K562 (cell line): ENCODE data around the gene KITLG. TPM values are rescaled to one million over a fixed set of nuclear protein-coding genes. Genes with fewer than 3 reads are reported as not detected.

Experiments
- ATAC-seq: fragments of 200-7000 bp; cut with Tn5 transposase; 3 replicates; pipeline ENCODE4 v1.9.1; 2020; ENCODE audit warnings: moderate library complexity
- BruUV-seq: library from RNA; stranded (reverse); fragments of 400-500 nt; replicated peaks from 2 replicates; lab custom pipeline; 2021; lab: Mats Ljungman, UMichigan
- CTCF ChIA-PET: fragments of 300-600 bp; formaldehyde crosslinking; extraction: SDS; loops from one replicate; lab custom pipeline; 2021; ENCODE audit warnings: low intra/inter-chr PET ratio; lab: Yijun Ruan, JAX
- POLR2A ChIA-PET: fragments of 300-600, 350-650 bp; sonication (Branson Sonifier 250); formaldehyde crosslinking; extraction: SDS; loops from one replicate; lab custom pipeline; 2021; ENCODE audit warnings: antibody characterized with exemption, inconsistent platforms; lab: Yijun Ruan, JAX
- DNase-seq, 4 experiments: peaks; one replicate each; pipeline versions ENCODE4 v3.0.0 to v3.0.0-alpha.2; 2011 to 2018; ENCODE audit warnings: low spot score in 3 of 4, mixed read lengths in 3 of 4; ENCODE audit errors: extremely low read depth in 1 of 4
- FAIRE-seq: peaks from 2 replicates; lab custom pipeline; 2011; peaks lifted over from hg19 to GRCh38; lab: Jason Lieb, UNC
- H2AFZ ChIP-seq: 2 replicates; pipeline ENCODE4 v1.6.0; 2011; ENCODE audit warnings: low read depth, low read length, control low read depth, inconsistent platforms
- H3K27ac ChIP-seq: fragments of 200-600 bp; 3 replicates; pipeline ENCODE4 v1.8.0; 2011; ENCODE audit warnings: low read depth, mild to moderate bottlenecking, control low read depth, inconsistent platforms, low read length, moderate library complexity, mixed read lengths; ENCODE audit errors: extremely low read depth
- H3K27me3 ChIP-seq, 2 experiments: fragments of 300-600 bp in 1 of 2; 2 replicates in 1 of 2; 3 replicates in 1 of 2; pipeline versions ENCODE4 v1.6.0 to v1.8.0; 2011; ENCODE audit warnings: inconsistent platforms in 2 of 2, low read length in 2 of 2, mild to moderate bottlenecking in 1 of 2, mixed read lengths in 1 of 2, moderate library complexity in 1 of 2; ENCODE audit not compliant: control insufficient read depth in 2 of 2, insufficient read depth in 2 of 2
- H3K36me3 ChIP-seq: fragments of 300-600 bp; 3 replicates; pipeline ENCODE4 v1.8.0; 2011; ENCODE audit warnings: mild to moderate bottlenecking, low read length, inconsistent platforms; ENCODE audit not compliant: control insufficient read depth, insufficient read depth
- H3K4me1 ChIP-seq, 2 experiments: fragments of 200-600 bp in 1 of 2; replicated peaks in 1 of 2; 2 replicates in 1 of 2; 3 replicates in 1 of 2; pipeline versions ENCODE4 v1.5.1 to v1.8.0; 2011; ENCODE audit warnings: inconsistent platforms in 2 of 2, low read length in 2 of 2, mild to moderate bottlenecking in 1 of 2, mixed read lengths in 1 of 2, moderate library complexity in 1 of 2; ENCODE audit not compliant: control insufficient read depth in 2 of 2, insufficient read depth in 2 of 2
- H3K4me2 ChIP-seq: 2 replicates; pipeline ENCODE4 v1.6.1; 2011; ENCODE audit warnings: low read length, control low read depth, inconsistent platforms, mixed read lengths; ENCODE audit not compliant: insufficient read depth
- H3K4me3 ChIP-seq: fragments of 200-600 bp; sonication (generic), shearing (Covaris generic); 2 replicates; pipeline ENCODE4 v1.5.1; 2016; ENCODE audit warnings: control low read depth, inconsistent platforms
- H3K79me2 ChIP-seq: fragments of 200-600 bp; 3 replicates; pipeline ENCODE4 v1.8.0; 2011; ENCODE audit warnings: low read length, inconsistent platforms; ENCODE audit not compliant: control insufficient read depth, insufficient read depth
- H3K9ac ChIP-seq, 2 experiments: 2 replicates each; pipeline versions ENCODE4 v1.6.0 to v1.6.1; 2011; ENCODE audit warnings: low read depth in 2 of 2, low read length in 2 of 2, control low read depth in 1 of 2, inconsistent platforms in 1 of 2, mild to moderate bottlenecking in 1 of 2, mixed read lengths in 1 of 2; ENCODE audit not compliant: insufficient read depth in 1 of 2
- H3K9me1 ChIP-seq: one replicate; pipeline ENCODE4 v1.6.0; 2011; ENCODE audit warnings: inconsistent platforms, mild to moderate bottlenecking, low read length, moderate library complexity; ENCODE audit not compliant: control insufficient read depth, insufficient read depth
- H3K9me3 ChIP-seq: replicated peaks from 2 replicates; pipeline ENCODE4 v1.5.1; 2011; ENCODE audit warnings: low read depth, low read length, inconsistent platforms; ENCODE audit not compliant: control insufficient read depth, insufficient read depth
- H4K20me1 ChIP-seq: replicated peaks from 2 replicates; pipeline ENCODE4 v1.6.1; 2011; ENCODE audit warnings: low read length, inconsistent platforms, mixed read lengths; ENCODE audit not compliant: control insufficient read depth, insufficient read depth
- CHD1 ChIP-seq: fragments of 200-600 bp; sonication (generic); IDR thresholded peaks from one replicate; pipeline ENCODE4 v1.6.1; 2012; ENCODE audit warnings: mild to moderate bottlenecking, moderate library complexity, low read length, inconsistent platforms
- EGR1 ChIP-seq: fragments of 450-650 bp; conservative IDR thresholded peaks from 2 replicates; pipeline ENCODE4 v1.6.1; 2017; ENCODE audit warnings: mild to moderate bottlenecking
- HDAC1 ChIP-seq, 2 experiments: fragments of 450-650 bp; IDR thresholded peaks; 2 replicates each; pipeline ENCODE4 v1.6.1; 2016 to 2017; ENCODE audit warnings: inconsistent platforms in 1 of 2, mild to moderate bottlenecking in 1 of 2, moderate library complexity in 1 of 2
- MBD2 ChIP-seq: sonication (generic); IDR thresholded peaks from 2 replicates; pipeline ENCODE4 v1.6.1; 2016; ENCODE audit warnings: low read depth, borderline replicate concordance
- RBM17 ChIP-seq: fragments of 200-400 bp; formaldehyde crosslinking; IDR thresholded peaks from 2 replicates; pipeline ENCODE4 v1.6.1; 2017; ENCODE audit warnings: low read depth, mild to moderate bottlenecking, low read length, borderline replicate concordance
- RFX5 ChIP-seq: IDR thresholded peaks from 2 replicates; pipeline ENCODE4 v1.6.1; 2011; ENCODE audit warnings: low read depth, mild to moderate bottlenecking, improper control_type of control experiment, low read length
- SIN3B ChIP-seq: fragments of 450-650 bp; IDR thresholded peaks from 2 replicates; pipeline ENCODE4 v1.6.1; 2017; ENCODE audit warnings: low read depth, mild to moderate bottlenecking, moderate library complexity
- SMC3 ChIP-seq: conservative IDR thresholded peaks from 2 replicates; pipeline ENCODE4 v1.6.1; 2011; ENCODE audit warnings: low read depth, low read length, improper control_type of control experiment; ENCODE audit not compliant: insufficient read depth
- TCF7L2 ChIP-seq: fragments of 150-350 bp; IDR thresholded peaks from 2 replicates; pipeline ENCODE4 v1.6.1; 2016; ENCODE audit warnings: low read depth, mild to moderate bottlenecking, low read length, moderate library complexity
- ZKSCAN8 ChIP-seq: fragments of 200-800 bp; sonication (Bioruptor generic); IDR thresholded peaks from 2 replicates; pipeline ENCODE4 v1.6.1; 2016; ENCODE audit warnings: missing genetic modification characterization, missing compliant biosample characterization
- ZNF217 ChIP-seq: sonication (generic); formaldehyde crosslinking; IDR thresholded peaks from 2 replicates; pipeline ENCODE4 v1.8.0; 2022; ENCODE audit warnings: mild to moderate bottlenecking, missing genetic modification reagents
- ZNF311 ChIP-seq: fragments of 250-450 bp; sonication (Bioruptor Pico); IDR thresholded peaks from 2 replicates; pipeline ENCODE4 v1.4.0; 2020; ENCODE audit warnings: mild to moderate bottlenecking, moderate library complexity
- ZNF41 ChIP-seq: fragments of 250-450 bp; sonication (Bioruptor Pico); conservative IDR thresholded peaks from 2 replicates; pipeline ENCODE4 v1.4.0; 2020; ENCODE audit warnings: mild to moderate bottlenecking
- ZNF695 ChIP-seq: fragments of 450-650 bp; formaldehyde crosslinking; IDR thresholded peaks from 2 replicates; pipeline ENCODE4 v1.4.0; 2020; ENCODE audit warnings: mild to moderate bottlenecking, moderate library complexity
- WGBS: fragments of 100-300 bp; shearing (Covaris generic); methylation state at CpG from one replicate; pipeline ENCODE4 v1.1.6; 2016; ENCODE audit warnings: low coverage, mixed read lengths; ENCODE audit not compliant: insufficient coverage; ENCODE audit errors: missing lambda C conversion rate; 5-methylcytosine and 5-hydroxymethylcytosine counted together
- in situ Hi-C: fragments of 300-500 bp; cut with MboI; formaldehyde crosslinking; loops from 4 replicates; pipeline ENCODE4 v1.15.0; 2018; ENCODE audit warnings: inconsistent platforms, mixed read lengths
- intact Hi-C: fragments of 100-400 bp; cut with micrococcal nuclease; formaldehyde crosslinking; loops from 2 replicates; pipeline ENCODE4 v1.14.2; 2022
- polyA plus RNA-seq, 8 experiments: library from polyadenylated mRNA; depleted of rRNA in 4 of 8; stranded (reverse) in 5 of 8; unstranded in 3 of 8; fragments of >200 nt; fragmentation: Nextera tagmentation in 2 of 8; fragmentation: Illumina TruSeq in 1 of 8; extraction: Ambion mirVana in 2 of 8; extraction: Trizol in 1 of 8; gene quantifications; 2 replicates each; pipeline versions ENCODE4 v1.2.1 to v1.2.3, GENCODE V29; 2011 to 2014; ENCODE audit warnings: inconsistent platforms in 1 of 8, missing spikeins in 1 of 8
- total RNA-seq, 7 experiments: library from RNA; depleted of rRNA in 6 of 7; stranded (reverse); fragments of >200 nt in 6 of 7; fragmentation: Illumina TruSeq in 2 of 7; extraction: Trizol in 2 of 7; gene quantifications; 2 replicates each; pipeline versions ENCODE4 v1.2.1 to v1.2.3, GENCODE V29; 2011 to 2021; ENCODE audit warnings: low replicate concordance in 1 of 7
- TF ChIP-seq, protein P1 (sequence below): fragments of 450-650 bp; IDR thresholded peaks from 2 replicates; pipeline ENCODE4 v1.6.1; 2016; ENCODE audit warnings: missing biosample characterization, missing genetic modification characterization
- TF ChIP-seq, protein P2 (sequence below): sonication (generic); formaldehyde crosslinking; IDR thresholded peaks from 2 replicates; pipeline ENCODE4 v1.8.0; 2022; ENCODE audit warnings: mild to moderate bottlenecking, missing genetic modification reagents
- TF ChIP-seq, protein P3 (sequence below): sonication (generic); formaldehyde crosslinking; IDR thresholded peaks from 2 replicates; pipeline ENCODE4 v1.8.0; 2022; ENCODE audit warnings: mild to moderate bottlenecking, missing genetic modification reagents
- TF ChIP-seq, protein P4 (sequence below): fragments of 250-450 bp; sonication (Bioruptor Pico); IDR thresholded peaks from 2 replicates; pipeline ENCODE4 v1.8.0; 2021; ENCODE audit warnings: borderline replicate concordance, mild to moderate bottlenecking, moderate library complexity; ENCODE audit not compliant: poor library complexity, severe bottlenecking

KITLG gene
- total and polyA plus RNA-seq, 9 of the 15 experiments (the other 6 are each of a cell fraction or from before 2014, with no cell fraction given) = 0.04 to 0.09 (median 0.04) TPM; not detected in 6

DNA sequence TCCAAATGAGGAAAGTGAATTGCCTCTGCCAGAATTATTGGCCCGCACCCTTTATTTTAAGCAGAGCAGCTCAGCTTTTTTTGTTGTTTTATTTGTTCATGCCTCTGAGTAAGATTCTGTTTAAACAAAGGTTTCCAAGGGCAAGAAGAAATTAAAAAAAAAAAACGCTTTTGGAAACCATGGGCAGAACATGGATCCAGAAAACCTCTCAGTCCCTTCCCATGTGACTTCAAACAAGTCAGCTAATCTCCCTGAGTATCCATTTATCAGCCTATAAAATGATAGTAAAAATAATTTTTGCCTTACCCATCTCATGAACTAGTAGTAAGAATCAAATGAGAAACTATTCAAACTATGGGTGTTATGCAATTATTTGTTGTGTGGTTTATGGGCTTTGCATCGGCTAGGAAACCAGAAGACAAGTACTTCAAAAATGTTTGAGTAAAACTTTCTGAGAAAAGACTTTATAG, 27.6 kb downstream of the KITLG start:
- H3K27ac ChIP-seq = no peak overlapping the region
- BruUV-seq = no TSS peak
- intact Hi-C loops = no loop called here
- no peak overlapping the region for H3K4me2 ChIP-seq
- no peaks in the 10 kb centered on the region for H3K27me3 ChIP-seq
- WGBS = 0% methylated on average over 3 of the region's 3 CpGs
- in situ Hi-C loops = no loop called here
- no peak for DNase-seq
- TF ChIP-seq ZNF41 (no peak), SIN3B (no peak), HDAC1 (IDR thresholded peaks at IDR 0.05) (no peak), TCF7L2 (no peak), RFX5 (no peak), ZNF217 (no peak), CHD1 (no peak), SMC3 (no peak), ZNF695 (CRISPR knock-in tag) (no peak), ZNF311 (CRISPR knock-in tag) (no peak), RBM17 (no peak), EGR1 (no peak), MBD2 (no peak), ZKSCAN8 (CRISPR knock-in tag) (no peak)
- TF ChIP-seq, protein P1, sequence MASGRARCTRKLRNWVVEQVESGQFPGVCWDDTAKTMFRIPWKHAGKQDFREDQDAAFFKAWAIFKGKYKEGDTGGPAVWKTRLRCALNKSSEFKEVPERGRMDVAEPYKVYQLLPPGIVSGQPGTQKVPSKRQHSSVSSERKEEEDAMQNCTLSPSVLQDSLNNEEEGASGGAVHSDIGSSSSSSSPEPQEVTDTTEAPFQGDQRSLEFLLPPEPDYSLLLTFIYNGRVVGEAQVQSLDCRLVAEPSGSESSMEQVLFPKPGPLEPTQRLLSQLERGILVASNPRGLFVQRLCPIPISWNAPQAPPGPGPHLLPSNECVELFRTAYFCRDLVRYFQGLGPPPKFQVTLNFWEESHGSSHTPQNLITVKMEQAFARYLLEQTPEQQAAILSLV (tag) = no peak
- TF ChIP-seq, protein P2, sequence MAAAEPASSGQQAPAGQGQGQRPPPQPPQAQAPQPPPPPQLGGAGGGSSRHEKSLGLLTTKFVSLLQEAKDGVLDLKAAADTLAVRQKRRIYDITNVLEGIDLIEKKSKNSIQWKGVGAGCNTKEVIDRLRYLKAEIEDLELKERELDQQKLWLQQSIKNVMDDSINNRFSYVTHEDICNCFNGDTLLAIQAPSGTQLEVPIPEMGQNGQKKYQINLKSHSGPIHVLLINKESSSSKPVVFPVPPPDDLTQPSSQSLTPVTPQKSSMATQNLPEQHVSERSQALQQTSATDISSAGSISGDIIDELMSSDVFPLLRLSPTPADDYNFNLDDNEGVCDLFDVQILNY (CRISPR knock-in tag) = no peak
- TF ChIP-seq, protein P3, sequence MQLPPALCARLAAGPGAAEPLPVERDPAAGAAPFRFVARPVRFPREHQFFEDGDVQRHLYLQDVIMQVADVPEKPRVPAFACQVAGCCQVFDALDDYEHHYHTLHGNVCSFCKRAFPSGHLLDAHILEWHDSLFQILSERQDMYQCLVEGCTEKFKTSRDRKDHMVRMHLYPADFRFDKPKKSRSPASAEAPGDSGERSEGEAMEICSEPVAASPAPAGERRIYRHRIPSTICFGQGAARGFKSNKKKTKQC (CRISPR knock-in tag) = no peak
- TF ChIP-seq, protein P4, sequence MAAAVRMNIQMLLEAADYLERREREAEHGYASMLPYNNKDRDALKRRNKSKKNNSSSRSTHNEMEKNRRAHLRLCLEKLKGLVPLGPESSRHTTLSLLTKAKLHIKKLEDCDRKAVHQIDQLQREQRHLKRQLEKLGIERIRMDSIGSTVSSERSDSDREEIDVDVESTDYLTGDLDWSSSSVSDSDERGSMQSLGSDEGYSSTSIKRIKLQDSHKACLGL (CRISPR knock-in tag) = no peak
- no peaks in the 10 kb centered on the region for H3K4me1 ChIP-seq
- no peaks in the 10 kb centered on the region for H3K9me1 ChIP-seq
- FAIRE-seq = no peak
- no peak overlapping the region for H3K4me3 ChIP-seq
- CTCF ChIA-PET = no interaction called here
- H4K20me1 ChIP-seq = no peaks in the 10 kb centered on the region
- H3K9ac ChIP-seq = no peak overlapping the region
- POLR2A ChIA-PET = no interaction called here
- no peak for ATAC-seq
- H3K79me2 ChIP-seq = no peaks in the 10 kb centered on the region
- no peak overlapping the region for H2AFZ ChIP-seq
- 0 out of 2 replicates have a peak, but pooled peaks cover 1% of the 10 kb centered on the region for H3K9me3 ChIP-seq
- no peaks in the 10 kb centered on the region for H3K36me3 ChIP-seq
